Osteoblast (primary cell): ENCODE data around the gene IFNGR2. TPM values are rescaled to one million over a fixed set of nuclear protein-coding genes. Genes with fewer than 3 reads are reported as not detected.

Experiments
- DNase-seq: peaks from one replicate; pipeline ENCODE4 v3.0.0; 2011; ENCODE audit warnings: low spot score, mixed read lengths; ENCODE audit not compliant: insufficient read length; ENCODE audit errors: missing footprints
- H2AFZ ChIP-seq: 2 replicates; pipeline ENCODE4 v1.6.0; 2011; ENCODE audit warnings: mild to moderate bottlenecking, low read length
- H3K27ac ChIP-seq: 2 replicates; pipeline ENCODE4 v1.5.1; 2011; ENCODE audit warnings: mild to moderate bottlenecking, low read depth, low read length, moderate library complexity
- H3K27me3 ChIP-seq: 2 replicates; pipeline ENCODE4 v1.6.0; 2012; ENCODE audit warnings: mild to moderate bottlenecking, control low read depth, inconsistent platforms, low read length, moderate library complexity; ENCODE audit not compliant: insufficient read depth
- H3K36me3 ChIP-seq: 2 replicates; pipeline ENCODE4 v1.5.1; 2011; ENCODE audit warnings: mild to moderate bottlenecking, low read length, control low read depth, moderate library complexity; ENCODE audit not compliant: insufficient read depth
- H3K4me1 ChIP-seq: 2 replicates; pipeline ENCODE4 v1.5.1; 2011; ENCODE audit warnings: mild to moderate bottlenecking, low read length, control low read depth, moderate library complexity; ENCODE audit not compliant: insufficient read depth
- H3K4me2 ChIP-seq: 2 replicates; pipeline ENCODE4 v1.6.0; 2011; ENCODE audit warnings: mild to moderate bottlenecking, low read length; ENCODE audit not compliant: insufficient read depth
- H3K4me3 ChIP-seq: fragments of 200-600 bp; sonication (generic); 3 replicates; pipeline ENCODE4 v1.5.1; 2012; ENCODE audit warnings: mild to moderate bottlenecking, low read length, inconsistent platforms; ENCODE audit not compliant: insufficient read depth
- H3K79me2 ChIP-seq: 2 replicates; pipeline ENCODE4 v1.6.0; 2012; ENCODE audit warnings: mild to moderate bottlenecking, low read length, control low read depth, inconsistent platforms; ENCODE audit not compliant: insufficient read depth
- H3K9me3 ChIP-seq: 2 replicates; pipeline ENCODE4 v1.5.1; 2011; ENCODE audit warnings: low read depth, low read length, control low read depth
- H4K20me1 ChIP-seq: 2 replicates; pipeline ENCODE4 v1.6.0; 2012; ENCODE audit warnings: mild to moderate bottlenecking, low read length, control low read depth; ENCODE audit not compliant: insufficient read depth
- CTCF ChIP-seq: IDR thresholded peaks from 2 replicates; pipeline ENCODE4 v1.5.1; 2011; ENCODE audit warnings: mild to moderate bottlenecking, low read depth, low read length, moderate library complexity; ENCODE audit errors: extremely low read depth
- total RNA-seq: library from RNA; depleted of rRNA; stranded (reverse); fragments of >200 nt; gene quantifications from 2 replicates; pipeline ENCODE4 v1.2.3, GENCODE V29; 2012

IFNGR2 gene
- total RNA-seq, 1 donor: 60.1 TPM

- Histone ChIP-seq H3K4me1 (peaks cover 31% of the 10 kb centered on the region), H3K9me3 (no peaks in the 10 kb centered on the region), H3K27ac (no peak overlapping the region), H3K4me3 (no peak overlapping the region), H2AFZ (no peak overlapping the region), H3K79me2 (no peaks in the 10 kb centered on the region), H4K20me1 (no peaks in the 10 kb centered on the region), H3K27me3 (no peaks in the 10 kb centered on the region), H3K36me3 (no peaks in the 10 kb centered on the region), H3K4me2 (no peak overlapping the region)
- DNase-seq: no peak
- no peak for TF ChIP-seq CTCF
Observed at GRCh38 chr21:33393348-33393747, 9.9 kb upstream of the IFNGR2 start.

GRCh38 chr21:33394260-33394659, 9.0 kb upstream of the IFNGR2 start:
- no peak for TF ChIP-seq CTCF

GRCh38 chr21:33395891-33396331, 7.3 kb upstream of the IFNGR2 start:
- H3K4me1 ChIP-seq: peaks cover 41% of the 10 kb centered on the region
- no peaks in the 10 kb centered on the region for H3K27me3 ChIP-seq
- no peaks in the 10 kb centered on the region for H3K36me3 ChIP-seq
- peak overlapping the region; percentile 38 for H3K4me3 ChIP-seq
- H3K9me3 ChIP-seq: no peaks in the 10 kb centered on the region
- no peaks in the 10 kb centered on the region for H4K20me1 ChIP-seq
- peak overlapping the region; percentile 42 for H3K4me2 ChIP-seq
- no peaks in the 10 kb centered on the region for H3K79me2 ChIP-seq
- DNase-seq: peak; percentile 88
- peak overlapping the region; percentile 87 for H3K27ac ChIP-seq
- no peak for TF ChIP-seq CTCF
- H2AFZ ChIP-seq: peak overlapping the region; percentile 41

More at GRCh38 chr21:33394260-33394659, 9.0 kb upstream of the IFNGR2 start:
- Histone ChIP-seq H3K4me2 (no peak overlapping the region), H4K20me1 (no peaks in the 10 kb centered on the region), H3K27me3 (no peaks in the 10 kb centered on the region), H3K27ac (no peak overlapping the region), H3K4me3 (no peak overlapping the region), H3K9me3 (no peaks in the 10 kb centered on the region), H3K36me3 (no peaks in the 10 kb centered on the region), H2AFZ (no peak overlapping the region), H3K4me1 (peaks cover 31% of the 10 kb centered on the region), H3K79me2 (no peaks in the 10 kb centered on the region)
- no peak for DNase-seq

- Histone ChIP-seq H3K4me2 (peak overlapping the region; percentile 44), H3K4me3 (no peak overlapping the region), H3K36me3 (no peaks in the 10 kb centered on the region), H2AFZ (no peak overlapping the region), H3K27me3 (no peaks in the 10 kb centered on the region), H4K20me1 (no peaks in the 10 kb centered on the region), H3K79me2 (no peaks in the 10 kb centered on the region), H3K9me3 (no peaks in the 10 kb centered on the region), H3K27ac (peak overlapping the region; percentile 87), H3K4me1 (peaks cover 45% of the 10 kb centered on the region)
- DNase-seq: no peak
- TF ChIP-seq CTCF: no peak
Observed at GRCh38 chr21:33396436-33396835, 6.8 kb upstream of the IFNGR2 start.
